ENCODE measurements around the gene LDB2.

- TF ChIP-seq POLR2A (IDR thresholded peaks at IDR 0.05; ENCODE audit: low read depth) = no peak
- no peak for TF ChIP-seq EP300 (IDR thresholded peaks at IDR 0.05)
These were observed 138.4 kb downstream of the LDB2 start for GRCh38 chr4:16759931-16760582.
